Measurements from ENCODE around the gene TSPO2. TPM values are rescaled to one million over a fixed set of nuclear protein-coding genes. Genes with fewer than 3 reads are reported as not detected.
A peak's percentile ranks its signal among the peaks of the same experiment; 100 is the strongest.

The TSPO2 gene
- total and polyA plus RNA-seq, 2 of the 13 experiments (the other 11 are each of a cell fraction or from before 2014, with no cell fraction given): 0.55 TPM; not detected in 1

GRCh38 chr6:41040101-41040939, 1.9 kb upstream of the TSPO2 start (continued):
- TF ChIP-seq CENPBD1 (CRISPR knock-in tag; IDR thresholded peaks at IDR 0.05; ENCODE audit: borderline replicate concordance, low read depth): no peak
- peak; percentile 82; the same call in 1 of the 2 replicates for TF ChIP-seq FOSL1 (CRISPR knock-in tag; IDR thresholded peaks at IDR 0.05; ENCODE audit: borderline replicate concordance)
- TF ChIP-seq ZNF780A (CRISPR knock-in tag; IDR thresholded peaks at IDR 0.05): no peak
- peak; percentile 77 for TF ChIP-seq MED1 (CRISPR knock-in tag; IDR thresholded peaks at IDR 0.05)
- no peak for TF ChIP-seq SRSF1 (optimal IDR thresholded peaks at IDR 0.05; ENCODE audit: low read depth, low read length)
- TF ChIP-seq, protein P1, sequence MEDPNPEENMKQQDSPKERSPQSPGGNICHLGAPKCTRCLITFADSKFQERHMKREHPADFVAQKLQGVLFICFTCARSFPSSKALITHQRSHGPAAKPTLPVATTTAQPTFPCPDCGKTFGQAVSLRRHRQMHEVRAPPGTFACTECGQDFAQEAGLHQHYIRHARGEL (CRISPR knock-in tag; IDR thresholded peaks at IDR 0.05): no peak
- peak; percentile 82; the same call in 1 of the 2 replicates for TF ChIP-seq NCOR1 (IDR thresholded peaks at IDR 0.05; ENCODE audit: borderline replicate concordance, low read length)
- no peak for TF ChIP-seq ZFP37 (CRISPR knock-in tag; IDR thresholded peaks at IDR 0.05; ENCODE audit: borderline replicate concordance)
- peak; percentile 62; the same call in 1 of the 2 replicates for TF ChIP-seq TARDBP (CRISPR knock-in tag; IDR thresholded peaks at IDR 0.05)
- TF ChIP-seq ETV6 (CRISPR knock-in tag; conservative IDR thresholded peaks at IDR 0.05): no peak
- TF ChIP-seq, protein P2, sequence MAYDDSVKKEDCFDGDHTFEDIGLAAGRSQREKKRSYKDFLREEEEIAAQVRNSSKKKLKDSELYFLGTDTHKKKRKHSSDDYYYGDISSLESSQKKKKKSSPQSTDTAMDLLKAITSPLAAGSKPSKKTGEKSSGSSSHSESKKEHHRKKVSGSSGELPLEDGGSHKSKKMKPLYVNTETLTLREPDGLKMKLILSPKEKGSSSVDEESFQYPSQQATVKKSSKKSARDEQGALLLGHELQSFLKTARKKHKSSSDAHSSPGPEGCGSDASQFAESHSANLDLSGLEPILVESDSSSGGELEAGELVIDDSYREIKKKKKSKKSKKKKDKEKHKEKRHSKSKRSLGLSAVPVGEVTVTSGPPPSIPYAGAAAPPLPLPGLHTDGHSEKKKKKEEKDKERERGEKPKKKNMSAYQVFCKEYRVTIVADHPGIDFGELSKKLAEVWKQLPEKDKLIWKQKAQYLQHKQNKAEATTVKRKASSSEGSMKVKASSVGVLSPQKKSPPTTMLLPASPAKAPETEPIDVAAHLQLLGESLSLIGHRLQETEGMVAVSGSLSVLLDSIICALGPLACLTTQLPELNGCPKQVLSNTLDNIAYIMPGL (CRISPR knock-in tag; IDR thresholded peaks at IDR 0.05; ENCODE audit: borderline replicate concordance in 1 of 2, low read depth in 1 of 2): peak; percentile 51 to 60; a peak in 3 of 4 replicates
- no peak for TF ChIP-seq RAD51 (IDR thresholded peaks at IDR 0.05; ENCODE audit: borderline replicate concordance)
- no peak for TF ChIP-seq ZNF234 (CRISPR knock-in tag; conservative IDR thresholded peaks at IDR 0.05)
- peak; percentile 42; the same call in 1 of the 2 replicates for TF ChIP-seq GFI1 (CRISPR knock-in tag; IDR thresholded peaks at IDR 0.05; ENCODE audit: borderline replicate concordance)
- TF ChIP-seq PCBP1 (IDR thresholded peaks at IDR 0.05; ENCODE audit: borderline replicate concordance, low read depth, low read length): no peak
- TF ChIP-seq HOXA3 (CRISPR knock-in tag; IDR thresholded peaks at IDR 0.05): peak; percentile 65; the same call in 1 of the 2 replicates
- TF ChIP-seq IRF2 (CRISPR knock-in tag; IDR thresholded peaks at IDR 0.05): peak; percentile 79
- TF ChIP-seq ZNF513 (CRISPR knock-in tag; conservative IDR thresholded peaks at IDR 0.05): no peak
- TF ChIP-seq RFX3 (CRISPR knock-in tag; IDR thresholded peaks at IDR 0.05): no peak
- TF ChIP-seq TBX3 (IDR thresholded peaks at IDR 0.05; ENCODE audit: borderline replicate concordance): no peak
- no peak for TF ChIP-seq RBAK (CRISPR knock-in tag; IDR thresholded peaks at IDR 0.05)
- peak; percentile 53; the same call in 1 of the 2 replicates for TF ChIP-seq THAP11 (CRISPR knock-in tag; IDR thresholded peaks at IDR 0.05)
- peak; percentile 68; the same call in 1 of the 2 replicates for TF ChIP-seq FOXJ3 (CRISPR knock-in tag; IDR thresholded peaks at IDR 0.05; ENCODE audit: borderline replicate concordance)
- no peak for TF ChIP-seq SNAPC2 (CRISPR knock-in tag; IDR thresholded peaks at IDR 0.05)
- TF ChIP-seq, protein P3, sequence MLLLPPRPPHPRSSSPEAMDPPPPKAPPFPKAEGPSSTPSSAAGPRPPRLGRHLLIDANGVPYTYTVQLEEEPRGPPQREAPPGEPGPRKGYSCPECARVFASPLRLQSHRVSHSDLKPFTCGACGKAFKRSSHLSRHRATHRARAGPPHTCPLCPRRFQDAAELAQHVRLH (CRISPR knock-in tag; IDR thresholded peaks at IDR 0.05; ENCODE audit: borderline replicate concordance, low read depth): peak; percentile 78; the same call in 1 of the 2 replicates
- TF ChIP-seq RXRA (CRISPR knock-in tag; IDR thresholded peaks at IDR 0.05): 0 out of 2 replicates have a peak, but pooled peaks have one; percentile 82

Measured in HepG2 (cell line).